SHP77 treated with DMSO at 0.1 percent for 48 hours (cell line): ENCODE results near the gene TNNT3.
"Not testable (repeated sequence)": the region's sequence is repeated elsewhere in the genome, so short reads cannot be mapped to it uniquely, and the experiment has no call there.

Experiments
- DNase-seq: peaks from one replicate; lab custom pipeline; 2025; lab: John Stamatoyannopoulos, UW

Gene TNNT3

GRCh38 chr11:1881442-1882264, 37.9 kb upstream of the TNNT3 start:
- DNase-seq: no peak

GRCh38 chr11:1882265-1883238, 37.0 kb upstream of the TNNT3 start:
- no peak for DNase-seq

GRCh38 chr11:1883346-1884302, 35.9 kb upstream of the TNNT3 start:
- no peak for DNase-seq

- DNase-seq: no peak
Observed at GRCh38 chr11:1884303-1884700, 35.2 kb upstream of the TNNT3 start.

- not testable (repeated sequence) for DNase-seq
Observed at GRCh38 chr11:1886551-1886950, 33.0 kb upstream of the TNNT3 start.

- no peak for DNase-seq
Observed at GRCh38 chr11:1887451-1888346, 31.8 kb upstream of the TNNT3 start.

- DNase-seq: no peak
Observed at GRCh38 chr11:1888347-1888753, 31.2 kb upstream of the TNNT3 start.

GRCh38 chr11:1888811-1889210, 30.7 kb upstream of the TNNT3 start:
- DNase-seq: no peak

GRCh38 chr11:1889224-1889930, 30.1 kb upstream of the TNNT3 start:
- DNase-seq: no peak

GRCh38 chr11:1889941-1890855, 29.3 kb upstream of the TNNT3 start:
- DNase-seq: no peak

- DNase-seq: no peak
Observed at GRCh38 chr11:1890856-1891830, 28.4 kb upstream of the TNNT3 start.

GRCh38 chr11:1891831-1892115, 27.7 kb upstream of the TNNT3 start, which contains the start of gene PRR33:
Gene PRR33 (minus strand): TSS chr11:1891895. CDS start chr11:1890584, 1,311 bp downstream.
- no peak for DNase-seq

- no peak for DNase-seq
Observed at GRCh38 chr11:1892116-1892515, 27.4 kb upstream of the TNNT3 start.

GRCh38 chr11:1892558-1892957, 26.9 kb upstream of the TNNT3 start:
- no peak for DNase-seq

GRCh38 chr11:1893581-1894359, 25.7 kb upstream of the TNNT3 start:
- DNase-seq: no peak

- no peak for DNase-seq
Observed at GRCh38 chr11:1894759-1895158, 24.7 kb upstream of the TNNT3 start.

GRCh38 chr11:1896468-1896867, 23.0 kb upstream of the TNNT3 start:
- DNase-seq: no peak
